Activated naive CD4-positive, alpha-beta T cell treated with anti-CD3 and anti-CD28 coated beads, Interleukin-2, amount 50 U/mL, for 16 hours (primary cell): ENCODE measurements around the gene RNF31.
"Not testable (repeated sequence)": the region's sequence is repeated elsewhere in the genome, so short reads cannot be mapped to it uniquely, and the experiment has no call there.

Source experiments
- DNase-seq: peaks from one replicate; pipeline ENCODE4 v3.0.0-alpha.2; 2020

Gene RNF31

GRCh38 chr14:24146978-24147760 lies at the start of gene RNF31:
Gene RNF31, plus strand, starts transcription at chr14:24147498. Its CDS starts 201 bp downstream, at chr14:24147699.
- DNase-seq, result peak; percentile 99

- no peak for DNase-seq
Measured at GRCh38 chr14:24098229-24098926, 48.9 kb upstream of the RNF31 start.

GRCh38 chr14:24098927-24099813 lies 48.1 kb upstream of the RNF31 start:
- DNase-seq, result no peak

GRCh38 chr14:24100197-24100981 lies 46.9 kb upstream of the RNF31 start:
- no peak for DNase-seq

GRCh38 chr14:24100982-24101494 lies 46.3 kb upstream of the RNF31 start:
- DNase-seq, result no peak

GRCh38 chr14:24102357-24103048 lies 44.8 kb upstream of the RNF31 start:
- DNase-seq, result no peak

GRCh38 chr14:24103451-24103850 lies 43.8 kb upstream of the RNF31 start:
- DNase-seq, result no peak

- DNase-seq, result not testable (repeated sequence)
Measured at GRCh38 chr14:24105609-24106239, 41.6 kb upstream of the RNF31 start.

GRCh38 chr14:24106672-24107271 lies 40.5 kb upstream of the RNF31 start:
- DNase-seq, result no peak

GRCh38 chr14:24108336-24108874 lies 38.9 kb upstream of the RNF31 start:
- DNase-seq, result no peak

GRCh38 chr14:24110060-24110459 lies 37.2 kb upstream of the RNF31 start:
- DNase-seq, result no peak

GRCh38 chr14:24110523-24110922 lies 36.8 kb upstream of the RNF31 start:
- no peak for DNase-seq

GRCh38 chr14:24113379-24113800 lies 33.9 kb upstream of the RNF31 start:
- DNase-seq, result no peak

GRCh38 chr14:24113801-24114531 lies 33.3 kb upstream of the RNF31 start:
- DNase-seq, result peak; percentile 71

GRCh38 chr14:24114532-24115421 lies 32.5 kb upstream of the RNF31 start, which contains the start of the genes DCAF11 and NRL:
Gene DCAF11, plus strand, starts transcription at chr14:24114777. Its CDS starts 818 bp downstream, at chr14:24115595.
Gene NRL, minus strand, starts transcription at chr14:24114949. Its CDS starts 32,101 bp downstream, at chr14:24082848.
- peak; percentile 98 for DNase-seq

GRCh38 chr14:24115422-24116127 lies 31.7 kb upstream of the RNF31 start:
- DNase-seq, result no peak

GRCh38 chr14:24116128-24116814 lies 31.0 kb upstream of the RNF31 start:
- DNase-seq, result no peak
